ENCODE measurements around the gene UBFD1.
"Not testable (repeated sequence)": the region's sequence is repeated elsewhere in the genome, so short reads cannot be mapped to it uniquely, and the experiment has no call there.

Gene UBFD1

DNA sequence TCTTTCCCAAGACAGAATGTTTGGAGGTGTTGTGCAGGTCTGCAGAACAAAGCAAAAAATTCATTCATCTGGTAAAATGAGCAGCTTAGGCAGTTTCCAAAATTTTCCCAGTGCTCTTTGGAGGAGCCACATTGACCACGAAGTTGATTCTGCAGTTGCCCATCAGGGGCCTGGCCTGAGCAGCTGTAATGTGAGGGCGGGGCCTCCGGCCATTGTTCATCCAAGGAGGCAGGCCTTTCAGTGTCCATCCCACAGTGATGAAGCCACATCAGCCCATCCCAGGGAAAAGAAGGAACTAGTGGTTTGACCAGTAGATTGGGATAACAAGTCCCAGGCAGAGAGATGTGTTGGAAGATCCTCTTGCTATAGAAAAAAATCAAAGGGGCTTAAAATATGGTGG, 10.1 kb downstream of the UBFD1 start:
- no peak for TF ChIP-seq POLR2A (IDR thresholded peaks at IDR 0.05; ENCODE audit: low read depth, low read length)
- no peak for DNase-seq (ENCODE audit: insufficient read length, low spot score)
- no peak for FAIRE-seq

DNA sequence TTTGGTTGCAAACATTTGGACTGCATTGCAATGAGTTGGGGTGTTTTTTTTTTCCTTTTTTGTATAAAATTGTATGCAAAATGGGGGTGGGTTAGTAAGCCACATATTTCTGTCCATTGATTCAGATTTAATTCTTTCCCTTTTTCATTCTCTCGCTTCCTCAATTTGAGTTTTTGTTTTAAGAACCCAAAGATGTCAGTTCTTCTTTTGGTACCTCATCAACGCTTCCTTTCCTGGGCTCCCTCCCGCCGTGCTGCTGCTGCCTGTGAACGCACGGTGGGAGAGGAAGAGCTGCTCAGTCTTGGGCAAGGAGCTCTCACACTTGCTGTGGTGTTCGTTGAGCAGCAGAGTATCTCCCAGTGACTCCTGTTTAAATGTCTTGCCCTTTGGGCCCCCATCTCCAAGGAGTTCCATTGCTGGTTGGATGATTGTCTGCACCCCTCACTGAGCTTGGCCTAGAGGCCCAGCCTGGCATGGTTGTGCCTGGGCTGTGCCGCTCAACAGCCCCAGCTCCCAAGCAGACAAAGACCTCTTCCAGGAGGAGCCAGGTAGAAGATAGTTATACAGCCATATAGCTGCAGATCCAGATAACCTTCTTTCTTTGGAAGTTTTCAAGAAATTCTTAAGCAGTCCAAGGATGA, 13.6 kb downstream of the UBFD1 start:
- TF ChIP-seq POLR2A (IDR thresholded peaks at IDR 0.05; ENCODE audit: low read depth, low read length) = no peak
- DNase-seq (ENCODE audit: insufficient read length, low spot score) (no peak), FAIRE-seq (no peak)

DNA sequence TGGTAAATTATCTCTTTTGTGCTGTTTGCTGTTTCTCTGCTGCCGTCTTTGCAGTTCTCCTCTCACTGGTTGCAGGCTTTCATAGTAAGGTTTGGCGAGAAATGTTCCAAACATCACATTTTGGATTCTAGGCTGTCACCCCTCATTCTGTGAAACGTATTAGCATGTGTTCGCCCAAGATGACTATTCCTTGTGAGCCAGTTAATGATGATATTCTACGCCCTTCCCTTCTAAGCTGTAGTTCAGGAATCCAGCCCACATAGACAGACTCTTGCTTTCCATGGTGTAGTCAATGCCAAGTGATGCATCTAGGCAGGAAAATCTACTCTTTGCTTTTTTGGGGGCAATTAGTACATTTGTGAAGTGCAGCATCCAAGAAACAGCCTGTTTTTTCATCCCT, 14.4 kb downstream of the UBFD1 start:
- FAIRE-seq (no peak), DNase-seq (ENCODE audit: insufficient read length, low spot score) (no peak)
- no peak for TF ChIP-seq POLR2A (IDR thresholded peaks at IDR 0.05; ENCODE audit: low read depth, low read length)

DNA sequence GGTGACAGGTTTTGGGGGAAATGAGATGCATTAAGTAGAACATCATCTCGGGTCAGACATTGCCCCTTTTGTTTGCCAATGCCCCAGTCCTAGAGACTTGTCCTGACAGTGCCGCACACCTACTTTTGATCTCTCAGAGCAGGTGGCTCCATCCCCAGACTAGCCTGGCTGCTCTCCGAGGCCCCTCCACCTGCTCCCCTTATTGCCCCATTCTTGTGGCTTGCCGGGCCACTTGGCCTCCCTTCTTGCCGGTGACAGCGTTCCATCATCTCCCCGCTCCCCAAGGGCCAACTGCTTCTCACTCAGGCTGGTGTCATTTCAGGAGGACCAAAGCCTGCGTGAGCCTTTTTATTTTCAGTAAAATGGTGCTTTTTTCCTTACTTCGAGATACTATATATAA, 14.9 kb downstream of the UBFD1 start:
- DNase-seq (ENCODE audit: insufficient read length, low spot score) (no peak), FAIRE-seq (no peak)
- TF ChIP-seq POLR2A (IDR thresholded peaks at IDR 0.05; ENCODE audit: low read depth, low read length) = no peak

DNA sequence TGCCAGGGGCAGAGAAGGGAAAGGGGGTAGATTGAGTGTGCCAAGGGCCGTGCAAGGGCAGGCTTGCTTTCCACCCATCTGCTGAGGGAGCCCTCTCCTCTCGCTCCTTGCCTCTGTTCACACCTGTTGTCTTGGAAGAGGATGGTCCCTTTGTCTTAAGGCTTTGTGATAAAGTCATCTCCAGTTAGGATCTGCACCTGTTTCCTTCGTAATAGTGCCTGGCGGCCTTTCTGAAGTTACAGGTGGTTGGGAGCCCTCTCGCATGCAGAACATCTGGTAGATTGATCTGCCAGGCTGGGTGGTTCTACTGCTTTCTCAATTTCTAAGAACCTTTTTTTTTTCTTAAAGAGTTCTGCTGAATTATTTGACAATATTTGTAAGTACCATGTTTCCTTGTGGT, 16.3 kb downstream of the UBFD1 start:
- TF ChIP-seq POLR2A (IDR thresholded peaks at IDR 0.05; ENCODE audit: low read depth, low read length) = no peak
- DNase-seq (ENCODE audit: insufficient read length, low spot score) = no peak
- no peak for FAIRE-seq

DNA sequence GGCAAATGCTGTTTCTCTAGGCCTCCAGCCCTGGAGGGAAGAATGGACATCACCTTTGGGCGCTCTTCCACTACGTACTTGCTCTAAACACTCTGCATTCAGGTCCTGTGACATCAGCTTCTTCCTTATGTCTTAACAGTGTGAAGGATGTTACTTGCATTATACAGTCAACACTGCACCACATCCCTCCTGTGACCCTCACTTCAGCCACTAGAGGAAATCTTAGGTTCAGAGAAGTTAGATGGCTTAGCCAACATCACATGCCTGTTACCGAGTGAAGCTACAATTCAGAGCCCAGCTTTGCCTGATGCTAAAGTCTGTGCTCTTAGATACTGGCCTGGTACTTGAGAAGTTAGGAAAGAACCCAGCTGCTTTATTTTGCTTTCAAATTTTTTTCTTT, 18.3 kb downstream of the UBFD1 start:
- TF ChIP-seq POLR2A (IDR thresholded peaks at IDR 0.05; ENCODE audit: low read depth, low read length) = no peak
- FAIRE-seq (no peak), DNase-seq (ENCODE audit: insufficient read length, low spot score) (no peak)

DNA sequence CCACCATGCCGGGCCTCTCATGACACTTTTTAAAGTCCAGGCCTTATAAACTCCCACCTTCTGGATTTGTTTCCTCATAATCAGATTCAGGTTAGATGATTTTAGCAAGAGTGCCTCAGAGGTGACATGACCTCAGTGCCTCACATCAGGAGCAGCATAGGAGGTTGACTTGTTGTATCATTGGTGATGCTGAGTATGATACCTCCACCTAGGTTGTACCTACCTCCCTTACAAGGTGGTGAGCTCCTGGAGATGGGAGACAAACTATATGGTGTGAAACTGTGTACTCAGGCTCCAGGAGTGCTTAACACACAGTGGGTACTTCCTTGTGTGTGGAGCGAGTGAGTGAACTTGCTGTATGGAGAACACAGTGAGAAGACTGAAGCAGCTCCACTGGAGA, 20.0 kb downstream of the UBFD1 start:
- FAIRE-seq (no peak), DNase-seq (ENCODE audit: insufficient read length, low spot score) (no peak)
- no peak for TF ChIP-seq POLR2A (IDR thresholded peaks at IDR 0.05; ENCODE audit: low read depth, low read length)

DNA sequence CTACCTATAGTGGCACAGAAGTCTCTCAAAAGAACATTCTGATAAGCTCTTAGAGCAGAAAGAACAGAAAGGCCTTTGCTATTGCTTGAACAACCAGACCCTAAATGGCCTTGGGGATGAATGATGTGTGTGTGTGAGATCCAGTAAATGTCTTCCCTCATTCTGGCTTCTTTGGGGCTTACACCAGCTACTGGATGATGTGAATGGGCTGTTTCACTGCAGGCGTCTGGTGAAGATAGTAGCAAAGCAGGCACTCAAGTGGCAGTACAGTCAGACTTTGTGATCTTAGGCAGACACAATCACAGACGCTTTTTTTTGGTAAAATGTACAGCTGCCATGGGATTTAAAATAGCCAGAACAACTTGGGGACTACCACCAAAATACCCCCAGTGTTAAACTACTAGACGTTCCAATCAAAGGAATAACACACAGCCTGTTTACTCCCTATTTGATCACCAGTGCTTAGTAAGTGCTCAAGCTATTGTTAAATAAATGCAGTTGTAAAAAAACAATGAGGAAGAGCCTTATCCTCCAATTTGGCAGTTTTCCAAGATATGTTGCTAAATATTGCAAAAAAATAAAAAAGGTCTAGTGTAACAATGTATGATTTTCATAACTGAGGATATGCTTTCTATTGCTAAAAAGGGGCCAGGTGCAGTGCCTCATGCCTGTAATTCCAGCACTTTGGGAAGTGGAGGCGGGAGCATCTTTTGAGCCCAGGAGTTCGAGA, 20.7 kb downstream of the UBFD1 start:
- FAIRE-seq (no peak), DNase-seq (ENCODE audit: insufficient read length, low spot score) (no peak)
- TF ChIP-seq POLR2A (IDR thresholded peaks at IDR 0.05; ENCODE audit: low read depth, low read length) = no peak

DNA sequence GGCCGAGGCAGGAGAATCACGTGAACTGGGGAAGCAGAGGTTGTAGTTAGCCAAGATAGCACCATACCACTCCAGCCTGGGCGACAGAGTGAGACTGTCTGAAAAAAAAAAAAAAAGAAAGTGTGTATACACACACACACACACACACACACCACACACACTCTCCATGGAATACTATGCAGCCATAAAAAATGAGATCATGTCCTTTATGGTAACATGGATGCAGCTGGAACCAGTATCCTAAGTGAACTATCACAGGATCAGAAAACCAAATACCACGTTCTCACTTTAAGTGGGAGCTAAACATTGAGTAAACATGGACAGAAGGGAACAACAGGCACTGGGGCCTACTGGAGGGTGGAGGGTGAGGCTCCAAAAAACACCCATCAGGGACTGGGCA, 21.8 kb downstream of the UBFD1 start:
- no peak for FAIRE-seq
- no peak for DNase-seq (ENCODE audit: insufficient read length, low spot score)
- no peak for TF ChIP-seq POLR2A (IDR thresholded peaks at IDR 0.05; ENCODE audit: low read depth, low read length)

DNA sequence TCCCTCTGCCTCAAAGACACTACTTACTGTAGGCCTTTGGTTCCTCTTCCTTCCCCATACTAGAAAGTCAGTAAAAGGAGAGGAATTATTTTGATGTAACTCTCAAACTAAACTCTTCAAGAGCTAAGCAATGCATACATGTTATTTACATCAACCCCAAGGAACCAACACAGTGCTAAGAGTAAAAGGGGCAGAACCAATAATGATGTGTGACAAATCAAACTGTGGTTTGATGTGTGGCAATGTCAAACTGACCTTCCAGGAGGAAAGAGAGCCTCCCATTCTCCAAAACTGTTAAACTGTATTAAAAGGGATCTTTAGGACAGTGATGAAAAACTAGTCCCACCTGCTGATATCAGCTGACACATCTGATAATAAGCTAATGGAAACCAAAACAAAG, 22.9 kb downstream of the UBFD1 start:
- TF ChIP-seq POLR2A (IDR thresholded peaks at IDR 0.05; ENCODE audit: low read depth, low read length) = no peak
- no peak for DNase-seq (ENCODE audit: insufficient read length, low spot score)
- no peak for FAIRE-seq

DNA sequence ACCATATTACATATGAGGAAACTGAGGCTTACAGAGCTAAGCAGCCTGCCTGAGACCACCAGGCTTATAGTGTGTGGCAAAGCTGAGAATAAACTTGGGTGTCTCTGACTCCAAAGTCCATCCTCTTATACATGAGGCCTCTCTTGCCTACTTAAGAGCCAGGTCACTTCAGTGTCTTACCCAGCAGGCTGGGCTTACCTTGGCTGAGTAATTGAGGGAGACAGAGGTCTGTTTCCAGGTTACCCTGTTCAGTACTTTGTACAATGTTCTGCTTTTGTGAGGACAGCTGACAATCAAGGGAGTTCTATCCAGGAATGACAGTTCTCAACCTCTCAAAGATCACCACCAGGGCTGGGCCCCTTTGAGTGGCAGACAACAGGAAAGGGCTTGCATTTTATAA, 24.2 kb downstream of the UBFD1 start:
- FAIRE-seq = no peak
- no peak for DNase-seq (ENCODE audit: insufficient read length, low spot score)
- no peak for TF ChIP-seq POLR2A (IDR thresholded peaks at IDR 0.05; ENCODE audit: low read depth, low read length)

DNA sequence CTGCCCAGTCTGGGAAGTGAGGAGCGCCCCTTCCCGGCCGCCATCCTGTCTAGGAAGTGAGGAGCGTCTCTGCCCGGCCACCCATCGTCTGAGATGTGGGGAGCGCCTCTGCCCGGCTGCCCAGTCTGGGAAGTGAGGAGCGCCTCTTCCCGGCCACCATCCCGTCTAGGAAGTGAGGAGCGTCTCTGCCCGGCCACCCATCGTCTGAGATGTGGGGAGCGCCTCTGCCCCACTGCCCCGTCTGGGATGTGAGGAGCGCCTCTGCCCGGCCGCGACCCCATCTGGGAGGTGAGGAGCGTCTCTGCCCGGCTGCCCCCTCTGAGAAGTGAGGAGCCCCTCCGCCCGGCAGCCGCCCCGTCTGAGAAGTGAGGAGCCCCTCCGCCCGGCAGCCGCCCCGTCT, 25.7 kb downstream of the UBFD1 start:
- not testable (repeated sequence) for FAIRE-seq

DNA sequence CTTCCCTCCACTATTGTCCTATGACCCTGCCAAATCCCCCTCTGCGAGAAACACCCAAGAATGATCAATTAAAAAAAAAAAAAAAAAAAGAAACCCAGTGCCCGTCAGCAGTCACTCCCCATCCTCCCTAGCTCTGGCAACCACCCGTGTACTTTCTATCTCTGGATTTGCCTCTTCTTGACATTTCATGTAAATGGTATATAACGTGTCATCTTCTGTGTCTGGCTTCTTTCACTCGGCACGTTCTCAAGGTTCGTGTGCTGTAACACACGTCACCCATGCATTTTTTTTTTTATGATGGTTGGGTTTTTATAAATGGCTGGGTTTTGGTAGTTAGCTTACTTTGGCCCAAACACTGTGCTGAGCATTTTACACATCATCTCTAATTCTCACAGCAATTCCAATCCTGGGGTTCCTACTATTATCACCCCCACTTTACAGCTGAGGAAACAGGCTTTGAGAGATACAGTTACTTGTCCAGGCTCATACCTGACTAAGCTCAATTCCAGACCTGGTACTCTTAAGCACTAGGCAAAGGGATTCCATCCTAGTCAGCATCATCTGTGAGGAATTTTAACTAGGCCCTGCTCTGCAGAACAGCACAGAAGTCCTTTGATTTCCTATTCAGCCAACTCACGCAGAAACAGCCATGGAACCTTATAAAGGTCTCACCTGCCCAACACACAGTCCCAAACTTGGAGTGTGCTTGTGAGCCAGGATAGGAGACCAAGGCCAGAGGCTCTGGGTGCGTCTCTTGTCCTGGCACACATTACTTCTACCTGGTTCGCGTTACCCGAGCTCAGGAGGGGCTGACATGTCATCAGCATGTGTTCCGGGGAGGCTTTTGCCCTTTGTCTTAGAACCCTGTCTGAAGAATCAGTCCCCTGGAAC, 26.9 kb downstream of the UBFD1 start:
- no peak for DNase-seq (ENCODE audit: insufficient read length, low spot score)
- no peak for TF ChIP-seq POLR2A (IDR thresholded peaks at IDR 0.05; ENCODE audit: low read depth, low read length)
- no peak for FAIRE-seq

More for the DNA sequence above, 25.7 kb downstream of the UBFD1 start:
- DNase-seq (ENCODE audit: insufficient read length, low spot score) = not testable (repeated sequence)

DNA sequence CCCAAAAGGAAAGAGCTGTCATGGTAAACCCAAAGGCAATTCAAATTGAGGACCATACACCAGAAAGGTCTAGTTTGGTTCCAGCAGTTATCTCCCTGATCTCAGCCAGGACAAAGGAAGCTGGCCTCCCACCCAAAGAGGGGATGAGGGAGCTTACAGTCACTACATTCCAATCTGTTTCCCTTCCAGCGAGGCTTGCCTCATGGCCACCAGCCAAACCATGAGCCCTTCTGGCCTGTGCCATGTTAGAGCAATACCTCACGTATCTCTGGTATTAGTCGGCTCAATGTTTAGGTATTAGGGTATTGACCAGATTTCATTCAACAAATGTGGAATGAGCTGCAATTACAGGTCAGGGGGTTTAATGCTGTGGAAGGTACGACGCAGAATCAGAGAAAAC, 30.2 kb downstream of the UBFD1 start:
- TF ChIP-seq POLR2A (IDR thresholded peaks at IDR 0.05; ENCODE audit: low read depth, low read length) = no peak
- FAIRE-seq = no peak
- DNase-seq (ENCODE audit: insufficient read length, low spot score) = no peak
